ENCODE measurements around the gene CORT.

Gene CORT

DNA sequence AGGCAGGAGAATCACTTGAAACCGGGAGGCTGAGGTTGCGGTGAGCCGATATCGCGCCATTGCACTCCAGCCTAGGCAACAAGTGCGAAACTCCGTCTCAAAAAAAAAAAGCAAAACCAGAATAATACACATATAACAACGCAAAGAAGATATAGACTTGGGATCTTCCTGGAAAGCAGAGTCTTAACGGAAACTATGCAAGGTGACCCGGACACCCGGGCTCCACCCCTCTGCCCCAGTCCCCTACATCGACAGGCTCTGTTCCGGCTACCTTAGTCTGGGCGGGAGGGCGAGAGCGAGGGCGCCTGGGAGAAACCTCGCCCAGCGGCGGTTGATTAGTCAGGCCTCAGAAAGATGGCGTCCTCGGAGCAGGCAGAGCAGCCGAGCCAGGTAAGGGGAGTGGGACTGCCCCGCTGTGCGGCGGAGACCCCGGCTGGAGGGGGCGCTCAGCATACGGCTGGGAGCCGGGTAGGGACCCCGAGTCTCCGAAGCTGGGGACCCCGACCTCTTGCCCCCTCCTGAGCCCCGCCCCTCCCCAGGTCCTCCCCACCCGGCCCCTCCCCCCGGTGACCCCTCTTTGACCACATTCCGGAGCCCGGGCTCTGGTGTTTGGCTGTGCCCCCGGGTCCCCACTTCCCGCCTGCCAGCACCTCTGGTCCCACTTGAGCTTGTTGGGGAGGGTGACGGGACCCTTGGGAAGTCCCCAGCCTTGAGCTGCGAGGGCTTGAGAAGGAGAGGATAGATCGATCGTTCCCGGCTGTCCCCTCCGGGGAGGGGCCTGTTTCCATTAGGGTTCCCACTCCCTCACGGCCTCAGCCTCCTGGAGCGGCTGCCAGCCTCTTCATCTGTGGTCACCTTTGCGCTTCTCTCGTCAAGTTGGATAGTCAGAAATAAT lies 25.0 kb downstream of the CORT start, which contains the start of gene PEX14:
PEX14 (plus strand) TSS at position 338 of the 895 bp plus-strand sequence; CDS start at position 355, 17 bp downstream.
- DNase-seq (ENCODE audit: low spot score), result peak; percentile 97

DNA sequence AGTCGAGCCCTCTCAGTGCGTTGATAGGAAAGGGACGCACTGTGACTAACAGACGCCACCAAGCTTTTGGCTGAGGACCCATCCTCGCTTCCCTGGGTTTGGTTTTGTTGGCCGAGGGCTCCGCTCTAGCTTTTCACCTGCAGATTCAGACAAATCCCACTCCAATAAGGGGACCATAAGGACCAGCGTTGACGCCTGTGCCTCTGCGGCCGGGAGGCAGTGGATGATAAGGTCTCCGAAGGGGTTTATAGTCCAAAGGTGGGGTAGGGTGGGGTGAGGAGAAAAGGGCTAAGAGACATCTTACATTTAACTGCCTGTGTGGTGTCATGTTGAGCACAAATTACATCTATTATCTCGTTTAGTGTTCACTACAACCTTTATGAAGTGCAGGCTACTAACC lies 25.7 kb downstream of the CORT start:
- peak; percentile 15 for DNase-seq (ENCODE audit: low spot score)

DNA sequence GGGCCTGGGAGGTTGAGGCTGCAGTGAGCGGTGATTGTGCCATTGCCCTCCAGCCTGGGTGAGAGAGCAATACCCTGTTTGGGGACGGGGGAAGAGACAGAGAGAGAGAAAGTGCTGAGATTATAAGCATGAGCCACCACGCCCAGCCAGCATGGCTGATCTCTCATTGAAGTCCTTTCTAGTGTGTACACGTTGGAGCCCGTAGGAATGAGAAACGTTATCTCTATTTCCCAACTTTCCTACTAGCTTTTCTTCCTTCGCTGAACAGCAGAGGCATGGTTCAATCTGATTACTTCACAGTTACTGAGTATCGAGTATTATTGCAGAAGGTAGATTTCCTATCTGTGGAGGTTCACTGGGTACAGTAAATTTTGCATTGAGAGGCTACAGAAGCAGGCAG lies 29.5 kb downstream of the CORT start:
- no peak for DNase-seq (ENCODE audit: low spot score)

DNA sequence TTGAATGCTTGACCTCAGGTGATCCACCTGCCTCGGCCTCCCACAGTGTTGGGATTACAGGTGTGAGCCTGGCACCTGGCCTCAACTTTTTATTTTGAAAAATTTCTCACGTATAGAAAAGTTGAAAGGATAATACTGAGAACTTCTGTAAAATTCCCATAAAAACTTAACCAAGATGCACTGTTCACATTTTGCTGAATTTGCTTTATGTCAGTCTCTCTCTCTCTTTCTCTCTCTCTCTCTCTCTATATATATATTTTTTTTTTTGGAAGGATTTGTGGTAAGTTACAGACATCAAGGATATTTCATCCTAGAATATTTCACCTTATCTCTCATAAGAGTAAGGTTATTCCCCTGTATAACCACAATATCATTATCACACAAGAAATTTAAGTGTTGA lies 30.8 kb downstream of the CORT start:
- DNase-seq (ENCODE audit: low spot score), result no peak

DNA sequence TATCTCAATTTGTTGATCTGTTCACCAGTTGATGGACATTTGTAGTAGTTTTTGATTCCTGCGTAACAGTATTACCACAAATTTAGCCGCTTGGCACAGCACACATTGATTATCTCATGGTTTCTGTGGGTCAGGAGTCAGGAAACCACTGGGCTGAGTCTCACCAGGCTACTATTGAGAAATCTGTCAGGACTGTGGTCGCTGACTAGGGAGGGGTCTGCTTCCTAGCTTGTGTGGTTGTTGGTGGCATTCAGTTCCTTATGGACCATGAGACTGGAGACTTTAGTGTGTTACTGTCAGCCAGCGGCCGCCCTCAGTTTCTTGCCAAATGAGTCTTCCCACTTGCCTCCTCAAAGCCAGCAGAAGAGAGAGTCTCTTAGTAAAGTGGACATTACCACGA lies 34.7 kb downstream of the CORT start:
- no peak for DNase-seq (ENCODE audit: low spot score)

DNA sequence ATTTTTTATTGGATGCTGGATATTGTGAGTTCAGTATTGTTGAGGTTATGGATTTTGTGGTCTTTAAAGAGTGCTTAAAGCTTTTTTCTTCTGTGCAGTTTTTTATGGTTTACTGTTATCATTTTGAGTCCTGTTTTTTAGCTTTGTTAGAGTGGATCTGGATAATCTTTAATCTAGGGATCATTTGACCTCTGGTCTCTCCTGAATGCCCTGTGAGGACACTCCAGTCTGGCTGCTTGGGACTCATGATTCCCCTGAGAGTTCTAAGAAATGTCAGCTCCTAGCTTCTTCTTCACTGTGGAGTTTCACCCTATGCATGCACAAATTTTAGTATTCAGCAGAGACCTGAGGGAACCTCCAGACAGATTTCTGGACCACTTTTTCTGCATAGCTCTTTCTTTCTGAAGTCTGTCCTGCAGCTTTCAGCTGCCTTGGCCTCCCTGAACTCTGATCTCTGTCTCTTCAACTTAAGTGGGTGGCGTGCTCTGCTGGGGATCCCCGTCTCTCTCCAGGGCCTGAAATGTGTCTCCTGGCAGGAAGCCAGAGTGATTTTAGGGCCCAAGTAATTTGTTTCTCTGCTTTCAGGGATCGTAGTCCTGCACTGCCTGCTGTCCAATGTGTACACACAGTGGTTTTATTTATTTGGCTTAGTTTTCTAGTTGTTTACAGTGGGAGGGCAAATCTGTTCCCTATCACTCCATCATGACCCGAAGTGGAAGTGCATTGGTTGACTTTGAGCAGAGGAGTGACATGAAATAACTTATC lies 39.6 kb downstream of the CORT start:
- DNase-seq (ENCODE audit: low spot score), result no peak

DNA sequence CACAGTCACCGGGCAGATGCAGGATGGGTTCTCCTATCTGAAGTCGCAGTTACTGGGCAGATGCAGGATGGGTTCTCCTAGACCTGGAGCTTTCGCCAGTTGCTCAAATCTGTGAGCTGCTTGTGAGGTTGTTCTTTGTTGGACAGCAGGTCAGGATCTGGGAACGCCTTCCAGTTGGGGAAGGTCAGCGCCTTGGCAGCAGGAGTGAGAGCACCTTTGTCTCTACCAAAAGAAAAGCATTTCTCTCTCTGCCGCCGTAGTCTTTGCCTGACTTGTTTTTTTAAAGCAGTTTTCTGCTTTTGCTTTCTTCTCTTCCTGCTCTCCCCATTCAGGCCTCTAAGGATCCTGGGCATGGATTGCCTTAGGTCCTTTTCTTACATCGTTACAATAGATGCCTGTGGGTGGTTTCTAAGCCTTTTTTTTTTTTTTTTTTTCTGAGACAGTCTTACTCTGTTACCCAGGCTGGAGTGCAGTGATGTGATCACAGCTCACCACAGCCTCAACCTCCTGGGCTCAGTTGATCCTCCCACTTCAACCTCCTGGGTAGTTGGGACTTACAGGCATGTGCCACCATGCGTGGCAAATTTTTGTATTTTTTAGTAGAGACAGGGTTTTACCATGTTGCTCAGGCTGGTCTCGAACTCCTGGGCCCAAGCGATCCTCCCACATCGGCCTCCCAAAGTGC lies 40.6 kb downstream of the CORT start:
- DNase-seq (ENCODE audit: low spot score), result no peak

DNA sequence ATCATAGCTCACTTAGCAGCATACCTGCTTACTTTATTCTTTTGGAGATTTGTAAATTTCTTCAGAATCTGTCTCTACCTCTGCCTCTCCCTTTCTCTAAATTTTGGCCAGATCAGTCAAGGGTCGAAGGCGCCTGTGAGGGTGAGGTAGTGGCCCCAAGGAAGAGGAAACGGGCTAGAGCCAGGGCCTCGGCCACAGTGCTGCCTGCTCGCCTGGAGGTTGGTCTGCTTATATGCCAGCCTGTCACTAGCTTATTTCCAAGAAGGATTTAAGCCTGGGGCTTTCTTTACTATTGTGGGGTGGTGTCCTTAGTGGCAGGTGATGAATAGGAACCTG lies 44.6 kb downstream of the CORT start:
- DNase-seq (ENCODE audit: low spot score), result no peak

DNA sequence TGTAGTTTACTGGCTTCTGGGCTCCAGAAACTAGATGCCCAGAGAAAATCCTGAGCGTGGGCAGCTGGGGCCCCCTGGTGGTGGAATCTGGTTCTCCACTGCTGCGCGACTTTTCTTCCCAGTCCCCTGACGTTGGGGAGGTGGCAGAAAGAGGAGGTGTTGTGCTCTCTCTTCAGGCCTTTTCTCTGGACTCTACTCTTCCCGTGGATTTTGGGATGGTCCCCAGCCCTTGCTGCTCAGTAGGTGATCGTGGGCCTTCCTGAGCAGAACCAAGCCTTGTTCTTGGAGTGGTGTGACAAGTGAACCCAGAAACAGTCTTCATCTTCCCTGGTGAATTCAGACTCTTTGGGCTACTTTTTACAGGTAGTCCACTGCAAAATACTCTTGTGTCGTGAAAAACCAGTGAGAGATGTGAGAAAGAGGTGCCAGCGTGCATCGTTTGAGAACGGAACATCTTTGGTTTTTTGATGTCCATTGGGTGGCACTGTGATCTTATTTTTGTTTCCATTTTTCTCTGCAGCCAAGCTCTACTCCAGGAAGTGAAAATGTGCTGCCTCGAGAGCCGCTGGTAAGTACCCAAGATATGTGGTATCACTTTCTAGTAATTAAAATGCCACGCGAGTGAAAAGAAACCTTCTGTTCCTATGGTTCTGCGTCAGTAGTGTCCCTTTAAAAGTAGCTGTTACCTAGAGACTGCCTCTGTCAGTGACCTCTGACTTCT lies 45.1 kb downstream of the CORT start:
- peak; percentile 86 for DNase-seq (ENCODE audit: low spot score)

DNA sequence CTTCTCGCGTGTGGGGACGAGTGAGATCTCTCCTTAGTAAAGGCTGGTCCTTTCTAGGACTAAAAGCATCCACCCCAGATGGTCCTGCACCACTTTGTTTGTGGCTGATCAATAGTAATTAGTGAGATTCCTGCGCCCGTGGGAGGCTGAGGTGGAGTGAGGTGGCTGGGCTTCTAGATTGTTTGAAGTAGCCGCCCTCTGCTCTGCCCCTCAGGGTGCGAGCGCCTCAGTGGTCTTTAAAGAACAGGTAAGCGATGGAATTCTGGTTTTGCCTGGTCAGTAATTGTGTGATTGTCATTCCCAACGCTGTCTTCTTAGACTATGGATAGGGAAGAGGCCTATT lies 45.6 kb downstream of the CORT start:
- DNase-seq (ENCODE audit: low spot score), result no peak

DNA sequence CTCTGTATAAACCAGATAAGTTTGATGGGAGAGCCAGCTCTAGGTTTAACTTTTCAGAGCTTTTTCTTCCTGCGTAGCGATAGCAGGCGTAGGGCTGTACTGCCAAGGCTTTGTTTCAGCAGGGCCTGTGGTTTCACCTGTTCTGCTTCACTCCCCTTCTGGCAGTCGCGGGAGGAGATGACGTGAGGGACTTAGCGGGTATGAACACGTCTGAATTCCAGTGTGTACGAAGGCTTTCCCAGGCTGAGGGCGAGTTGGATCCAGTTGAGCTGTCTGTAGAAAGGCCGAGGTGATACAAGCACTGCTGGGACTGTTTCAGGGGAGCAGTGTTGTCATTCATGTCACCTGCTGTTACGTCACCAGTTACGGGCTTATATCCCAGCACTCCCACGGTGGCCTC lies 46.1 kb downstream of the CORT start:
- no peak for DNase-seq (ENCODE audit: low spot score)

DNA sequence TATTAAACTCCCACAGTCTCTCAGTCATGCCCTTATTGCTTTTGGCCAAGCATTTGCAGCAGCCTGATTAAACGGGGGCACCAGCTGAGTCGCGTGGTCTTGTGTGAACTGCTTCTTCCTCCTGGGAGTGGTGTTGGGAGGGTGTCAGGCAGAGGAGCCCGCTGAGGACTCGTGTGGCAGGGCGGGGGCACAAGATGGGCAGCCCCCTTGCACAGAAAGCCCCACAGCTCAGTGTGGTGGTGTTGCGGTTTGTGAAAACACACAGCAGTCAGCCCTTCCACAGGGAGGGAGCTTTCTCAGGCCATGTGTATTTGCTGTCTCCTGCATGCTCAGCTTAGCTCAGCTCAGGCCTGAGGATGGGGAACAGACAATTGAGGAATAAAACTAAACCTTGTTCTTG lies 47.3 kb downstream of the CORT start:
- DNase-seq (ENCODE audit: low spot score), result no peak

DNA sequence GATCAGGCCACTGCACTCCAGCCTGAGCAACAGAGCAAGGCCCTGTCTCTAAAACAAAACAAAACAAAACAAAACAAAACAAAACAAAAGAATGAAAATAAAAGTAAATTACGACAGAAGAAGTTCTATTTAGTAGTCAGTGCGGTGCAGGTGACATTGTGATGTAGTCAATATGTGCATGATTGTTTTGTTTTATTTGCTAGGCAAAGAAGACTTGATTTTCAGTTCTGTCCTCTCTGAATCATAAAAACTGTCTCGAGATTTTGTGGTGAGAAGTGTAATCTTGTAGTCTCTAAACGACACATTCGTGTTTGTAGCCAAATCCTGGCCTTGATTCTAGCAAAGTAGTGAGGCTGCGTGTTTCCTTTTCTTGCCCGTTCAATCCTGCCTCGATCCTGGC lies 48.4 kb downstream of the CORT start:
- no peak for DNase-seq (ENCODE audit: low spot score)

All from GM03348 (cell line).